Keratinocyte (primary cell): ENCODE data around the gene STRAP. TPM values are rescaled to one million over a fixed set of nuclear protein-coding genes. Genes with fewer than 3 reads are reported as not detected.

Source experiments
- DNase-seq: peaks from one replicate; pipeline ENCODE4 v3.0.0-alpha.2; 2011; ENCODE audit warnings: low read depth, missing footprints, low spot score
- FAIRE-seq: peaks from 2 replicates; lab custom pipeline; 2011; peaks lifted over from hg19 to GRCh38; lab: Jason Lieb, UNC
- H2AFZ ChIP-seq: 2 replicates; pipeline ENCODE4 v1.6.0; 2012; ENCODE audit warnings: low read length, control low read depth, inconsistent platforms; ENCODE audit not compliant: control insufficient read depth
- H3K27ac ChIP-seq: 2 replicates; pipeline ENCODE4 v1.5.1; 2011; ENCODE audit warnings: low read length; ENCODE audit not compliant: control insufficient read depth, insufficient read depth
- H3K27me3 ChIP-seq: 3 replicates; pipeline ENCODE4 v1.6.0; 2011; ENCODE audit warnings: low read length; ENCODE audit not compliant: control insufficient read depth, insufficient read depth; ENCODE audit errors: extremely low read depth
- H3K36me3 ChIP-seq, 2 experiments: 2 replicates in 1 of 2; 3 replicates in 1 of 2; pipeline ENCODE4 v1.5.1; 2011; ENCODE audit warnings: low read length in 2 of 2, mild to moderate bottlenecking in 1 of 2; ENCODE audit not compliant: control insufficient read depth in 2 of 2, insufficient read depth in 2 of 2; ENCODE audit errors: extremely low read depth in 1 of 2
- H3K4me1 ChIP-seq: 3 replicates; pipeline ENCODE4 v1.5.1; 2011; ENCODE audit warnings: low read length; ENCODE audit not compliant: control insufficient read depth, insufficient read depth; ENCODE audit errors: extremely low read depth
- H3K4me2 ChIP-seq: 3 replicates; pipeline ENCODE4 v1.6.0; 2011; ENCODE audit warnings: low read depth, low read length; ENCODE audit not compliant: control insufficient read depth, insufficient read depth; ENCODE audit errors: extremely low read depth
- H3K4me3 ChIP-seq, 3 experiments: fragments of 200-600 bp in 1 of 3; sonication (generic) in 1 of 3; 2 replicates in 2 of 3; 3 replicates in 1 of 3; pipeline ENCODE4 v1.5.1; 2011 to 2016; ENCODE audit warnings: low read length in 3 of 3, mild to moderate bottlenecking in 3 of 3, control low read depth in 2 of 3, inconsistent platforms in 1 of 3, low read depth in 1 of 3, mixed read lengths in 1 of 3, mixed run types in 1 of 3, moderate library complexity in 1 of 3; ENCODE audit not compliant: control insufficient read depth in 2 of 3, insufficient read depth in 2 of 3; ENCODE audit errors: extremely low read depth in 1 of 3
- H3K79me2 ChIP-seq: 2 replicates; pipeline ENCODE4 v1.6.0; 2012; ENCODE audit warnings: low read length; ENCODE audit not compliant: control insufficient read depth, insufficient read depth
- H3K9ac ChIP-seq: 3 replicates; pipeline ENCODE4 v1.6.0; 2011; ENCODE audit warnings: low read length; ENCODE audit not compliant: control insufficient read depth, insufficient read depth; ENCODE audit errors: extremely low read depth
- H3K9me1 ChIP-seq: 3 replicates; pipeline ENCODE4 v1.6.0; 2011; ENCODE audit warnings: low read length; ENCODE audit not compliant: control insufficient read depth, insufficient read depth; ENCODE audit errors: extremely low read depth
- H3K9me3 ChIP-seq: 2 replicates; pipeline ENCODE4 v1.5.1; 2012; ENCODE audit warnings: low read depth, low read length; ENCODE audit not compliant: control insufficient read depth
- H4K20me1 ChIP-seq: 3 replicates; pipeline ENCODE4 v1.6.0; 2011; ENCODE audit warnings: low read length; ENCODE audit not compliant: control insufficient read depth, insufficient read depth; ENCODE audit errors: extremely low read depth
- CTCF ChIP-seq, 3 experiments: IDR thresholded peaks in 1 of 3; conservative IDR thresholded peaks in 1 of 3; optimal IDR thresholded peaks in 1 of 3; 2 replicates in 2 of 3; 3 replicates in 1 of 3; pipeline versions ENCODE3 to v1.5.1; 2011; ENCODE audit warnings: low read length in 3 of 3, mild to moderate bottlenecking in 3 of 3, moderate library complexity in 2 of 3, control low read depth in 1 of 3, inconsistent platforms in 1 of 3; ENCODE audit not compliant: insufficient read depth in 2 of 3; ENCODE audit errors: extremely low read depth in 1 of 3
- EZH2 ChIP-seq: IDR thresholded peaks from one replicate; pipeline ENCODE4 v1.6.1; 2012; ENCODE audit warnings: inconsistent platforms, mild to moderate bottlenecking, low read length, moderate library complexity
- dilution Hi-C: fragments of 300-500 bp; cut with MboI; formaldehyde crosslinking; loops from one replicate; pipeline ENCODE4 v1.7.0; 2020; ENCODE audit warnings: low sequenced_read_pairs; ENCODE audit not compliant: extremely low pct_ligation_motif_present
- polyA plus RNA-seq, 5 experiments: library from polyadenylated mRNA; depleted of rRNA in 3 of 5; stranded (reverse) in 3 of 5; stranded (forward) in 1 of 5; unstranded in 1 of 5; fragments of >200 nt; gene quantifications; 1 replicate in 1 of 5; 2 replicates in 3 of 5; 3 replicates in 1 of 5; pipeline versions ENCODE4 v1.2.1 to v1.2.3, GENCODE V29; 2011 to 2012; ENCODE audit warnings: missing spikeins in 2 of 5, low read depth in 1 of 5, low replicate concordance in 1 of 5

The STRAP gene
- polyA plus RNA-seq, 1 donor (not counting 4 experiments of a cell fraction or from before 2014, with no cell fraction given), result 210 TPM

- Histone ChIP-seq H3K4me2 (no peak overlapping the region), H3K36me3 (peaks cover 0 to 2% of the 10 kb centered on the region in 2 experiments), H3K4me1 (peaks cover 12% of the 10 kb centered on the region), H3K9me3 (no peaks in the 10 kb centered on the region), H3K27me3 (no peaks in the 10 kb centered on the region), H3K9me1 (no peaks in the 10 kb centered on the region), H2AFZ (no peak overlapping the region), H3K27ac (no peak overlapping the region), H3K9ac (no peak overlapping the region), H4K20me1 (no peaks in the 10 kb centered on the region), H3K79me2 (peaks cover 5% of the 10 kb centered on the region), H3K4me3 (no peak overlapping the region)
- DNase-seq (no peak), FAIRE-seq (no peak)
- dilution Hi-C loops, result no loop called here
- TF ChIP-seq CTCF (optimal IDR thresholded peaks at IDR 0.05 in 1 of 3, IDR thresholded peaks at IDR 0.05 in 1 of 3, conservative IDR thresholded peaks at IDR 0.05 in 1 of 3; ENCODE audit: extremely low read depth in 1 of 3, insufficient read depth in 2 of 3, low read length in 3 of 3) (no peak), EZH2 (no peak)
Measured at GRCh38 chr12:15924956-15925355, 42.8 kb downstream of the STRAP start.

- no peak overlapping the region for H3K9ac ChIP-seq
- no peak overlapping the region for H3K4me3 ChIP-seq
- peaks cover 15% of the 10 kb centered on the region for H3K4me1 ChIP-seq
- FAIRE-seq, result peak; percentile 66
- peak overlapping the region; percentile 3 for H3K27ac ChIP-seq
- dilution Hi-C loops, result no loop called here
- H3K9me3 ChIP-seq, result no peaks in the 10 kb centered on the region
- no peaks in the 10 kb centered on the region for H4K20me1 ChIP-seq
- H3K27me3 ChIP-seq, result no peaks in the 10 kb centered on the region
- H3K4me2 ChIP-seq, result peak overlapping the region; percentile 25
- H3K79me2 ChIP-seq, result peaks cover 5% of the 10 kb centered on the region
- no peaks in the 10 kb centered on the region for H3K9me1 ChIP-seq
- peak overlapping the region; percentile 13 for H2AFZ ChIP-seq
- no peak for DNase-seq
- peaks cover 0 to 2% of the 10 kb centered on the region in 2 experiments for H3K36me3 ChIP-seq
- TF ChIP-seq EZH2, result no peak
- no peak for TF ChIP-seq CTCF (optimal IDR thresholded peaks at IDR 0.05 in 1 of 3, IDR thresholded peaks at IDR 0.05 in 1 of 3, conservative IDR thresholded peaks at IDR 0.05 in 1 of 3; ENCODE audit: extremely low read depth in 1 of 3, insufficient read depth in 2 of 3, low read length in 3 of 3)
Measured at GRCh38 chr12:15928346-15928745, 46.2 kb downstream of the STRAP start.
